NCI-H2081 treated with DMSO at 0.1 percent for 48 hours (cell line): ENCODE results near the gene PLA2G6.
"Not testable (repeated sequence)": the region's sequence is repeated elsewhere in the genome, so short reads cannot be mapped to it uniquely, and the experiment has no call there.

Experiments used
- DNase-seq: peaks from one replicate; lab custom pipeline; 2025; lab: John Stamatoyannopoulos, UW

Gene PLA2G6

GRCh38 chr22:38132794-38133193, 48.8 kb downstream of the PLA2G6 start:
- DNase-seq, result no peak

DNA sequence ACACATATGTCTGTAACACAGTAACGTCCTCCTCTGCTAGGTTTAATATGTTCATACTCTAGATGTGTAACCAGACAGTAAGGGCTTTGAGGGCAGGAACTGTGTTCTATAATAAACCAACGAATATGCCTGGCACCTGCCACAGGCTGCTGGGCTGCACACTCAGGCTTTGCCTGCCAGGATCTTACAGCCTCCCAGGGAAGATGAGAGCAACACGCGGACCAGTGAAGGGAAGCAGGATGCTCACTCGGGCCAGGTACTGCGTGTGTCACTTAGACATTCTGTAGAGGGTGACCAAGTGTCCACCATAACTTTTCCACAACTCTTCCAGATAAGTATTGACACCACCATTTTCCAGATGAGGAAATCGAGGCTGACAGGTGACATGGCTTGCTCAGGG, 49.5 kb downstream of the PLA2G6 start:
- DNase-seq, result no peak

- DNase-seq, result no peak
Measured at GRCh38 chr22:38131399-38131798, 50.2 kb downstream of the PLA2G6 start.

- no peak for DNase-seq
Measured at GRCh38 chr22:38129856-38130255, 51.8 kb downstream of the PLA2G6 start.

GRCh38 chr22:38129021-38129420, 52.6 kb downstream of the PLA2G6 start:
- no peak for DNase-seq

- DNase-seq, result no peak
Measured at GRCh38 chr22:38127869-38128268, 53.8 kb downstream of the PLA2G6 start.

GRCh38 chr22:38126928-38127668, 54.5 kb downstream of the PLA2G6 start:
- DNase-seq, result no peak

- no peak for DNase-seq
Measured at GRCh38 chr22:38125751-38126201, 55.9 kb downstream of the PLA2G6 start.

DNA sequence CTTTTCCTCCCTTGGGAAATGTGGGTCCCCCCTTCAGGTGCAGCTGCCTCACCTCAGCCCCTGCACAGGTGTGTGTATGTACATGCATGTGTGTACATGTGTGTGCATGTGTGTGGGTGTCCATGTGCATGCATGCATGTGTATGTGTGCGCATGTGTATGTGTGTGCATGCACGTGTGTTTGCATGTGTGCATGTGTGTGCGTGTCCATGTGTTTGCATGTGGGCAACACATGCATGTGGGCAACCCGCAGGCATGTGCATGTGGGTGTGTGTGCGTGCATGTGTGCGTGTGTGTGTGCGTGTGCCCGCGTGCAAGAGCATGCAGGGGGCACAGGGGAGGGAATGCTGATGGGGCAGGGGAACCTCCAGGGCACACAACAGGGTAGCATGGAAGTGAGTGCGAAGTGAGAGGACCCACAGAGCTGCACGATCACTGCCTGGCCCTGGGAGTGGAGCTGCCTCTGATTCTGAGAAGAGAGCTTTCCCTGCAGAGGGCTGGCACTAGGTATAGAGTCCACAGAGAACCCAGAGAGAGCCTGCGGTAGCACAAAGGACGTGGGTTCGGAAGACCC, 56.5 kb downstream of the PLA2G6 start:
- DNase-seq, result no peak

GRCh38 chr22:38124236-38124974, 57.2 kb downstream of the PLA2G6 start:
- DNase-seq, result no peak

- DNase-seq, result no peak
Measured at GRCh38 chr22:38122616-38123015, 59.0 kb downstream of the PLA2G6 start.

DNA sequence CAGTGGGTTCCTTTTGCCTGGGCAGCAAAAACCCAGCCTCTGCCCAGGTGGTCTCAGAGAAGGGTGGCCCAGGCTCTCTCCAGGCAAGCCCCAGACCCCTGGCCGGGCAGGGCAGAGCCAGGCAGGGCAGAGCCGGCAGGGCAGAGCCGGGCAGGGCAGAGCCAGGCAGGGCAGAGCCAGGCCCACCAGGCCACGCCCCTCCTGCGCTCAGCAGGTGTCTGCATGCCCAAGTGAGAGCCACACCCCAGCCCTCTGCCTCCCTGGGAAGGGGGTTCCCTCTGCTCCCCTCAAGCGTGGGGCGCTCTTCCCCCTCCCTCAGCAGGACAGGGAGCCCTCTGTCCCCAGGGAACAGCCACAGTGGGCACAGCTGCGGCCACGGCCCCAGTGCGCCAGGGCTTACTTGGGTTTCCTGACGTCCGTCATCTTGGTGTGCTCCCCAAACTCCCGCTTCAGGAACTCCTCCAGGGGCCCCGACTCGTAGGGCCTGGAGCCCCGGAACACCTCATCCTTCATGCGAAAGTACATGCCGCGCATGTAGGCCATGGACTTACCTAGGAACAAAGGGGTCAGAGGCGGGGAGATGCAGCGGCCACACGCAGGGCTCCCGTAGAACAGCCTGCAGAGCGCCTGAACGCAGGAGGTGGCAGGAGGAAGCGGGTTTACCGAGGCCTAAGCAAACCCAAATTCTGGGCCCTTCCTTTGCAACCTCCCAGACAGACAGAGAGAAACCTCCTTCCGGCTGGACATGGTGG, 61.1 kb downstream of the PLA2G6 start:
- DNase-seq, result no peak

DNA sequence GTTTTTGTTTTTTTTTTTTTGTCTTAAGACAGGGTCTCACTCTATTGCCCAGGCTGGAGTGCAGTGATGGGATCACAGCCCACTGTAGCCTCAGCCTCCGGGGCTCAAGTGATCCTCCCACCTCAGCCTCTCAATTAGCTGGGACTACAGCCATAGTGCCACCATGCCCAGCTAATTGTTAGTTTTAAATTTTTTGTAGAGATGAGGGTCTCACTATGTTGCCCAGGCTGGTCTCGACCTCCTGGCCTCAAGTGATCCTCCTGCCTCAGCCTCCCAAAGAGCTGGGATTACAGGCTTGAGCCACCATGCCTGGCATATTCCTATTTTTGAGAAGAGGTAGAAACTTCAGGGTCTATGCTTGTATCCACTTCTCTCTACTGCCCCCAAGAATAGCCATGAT, 62.9 kb downstream of the PLA2G6 start:
- DNase-seq, result not testable (repeated sequence)

DNA sequence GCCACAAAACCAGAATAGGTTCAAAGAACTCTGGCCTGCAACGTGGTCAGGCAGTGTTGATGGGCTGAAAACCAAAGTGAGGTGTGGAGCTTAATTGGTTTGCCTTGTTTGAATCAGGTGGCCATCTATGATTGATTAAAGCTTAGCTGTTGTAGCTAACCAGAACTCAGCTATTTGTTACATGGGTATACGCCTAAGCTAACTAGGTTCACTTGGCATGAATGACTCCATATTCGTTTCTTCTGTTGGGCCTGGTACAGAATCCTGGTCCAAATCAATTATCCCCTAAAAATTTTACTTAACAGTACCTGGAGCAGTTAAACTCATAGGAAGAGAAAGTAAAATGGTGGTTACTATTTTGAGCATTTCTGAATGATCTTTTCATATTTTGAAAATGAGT, 63.4 kb downstream of the PLA2G6 start:
- DNase-seq, result no peak

- not testable (repeated sequence) for DNase-seq
Measured at GRCh38 chr22:38117556-38117955, 64.1 kb downstream of the PLA2G6 start.

DNA sequence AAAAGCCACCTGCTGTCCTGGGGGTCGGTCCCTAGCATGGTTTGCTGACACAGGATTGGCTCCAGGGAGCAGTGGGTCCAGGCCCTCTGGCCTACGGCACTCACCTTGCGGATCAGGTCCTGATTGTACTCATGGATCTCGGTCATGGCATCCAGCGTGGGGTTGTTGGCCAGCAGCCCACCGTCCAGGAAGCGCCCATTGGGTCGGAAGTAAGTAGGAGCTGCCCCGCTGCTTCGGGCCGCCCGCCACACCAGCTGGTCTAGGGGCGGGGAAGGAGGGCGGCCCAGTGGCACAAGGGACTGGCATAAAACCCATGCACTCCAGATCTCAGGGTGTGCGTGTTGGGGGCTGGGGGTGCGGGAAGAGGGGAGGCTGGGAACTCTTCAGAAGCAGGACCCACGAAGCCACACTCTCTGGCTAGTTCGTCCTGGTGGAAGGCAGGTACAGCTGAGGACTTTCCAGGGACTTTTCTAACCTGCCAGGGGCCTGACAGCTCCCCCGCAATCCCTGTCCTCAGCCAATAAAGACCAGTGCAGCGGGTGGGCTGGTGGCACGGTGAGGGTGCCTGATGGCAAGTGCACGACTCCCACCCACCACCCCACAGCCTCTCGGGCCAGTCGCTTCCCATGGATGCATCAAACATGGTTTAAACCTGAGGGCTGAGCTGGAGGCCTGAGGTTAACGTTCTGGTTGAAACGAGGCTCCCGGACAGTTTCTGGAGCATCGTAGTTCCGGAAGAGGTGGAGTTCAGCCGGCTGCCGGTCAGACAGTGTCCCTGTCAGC, 66.0 kb downstream of the PLA2G6 start:
- DNase-seq, result no peak

GRCh38 chr22:38114484-38115398, 66.9 kb downstream of the PLA2G6 start:
- no peak for DNase-seq

DNA sequence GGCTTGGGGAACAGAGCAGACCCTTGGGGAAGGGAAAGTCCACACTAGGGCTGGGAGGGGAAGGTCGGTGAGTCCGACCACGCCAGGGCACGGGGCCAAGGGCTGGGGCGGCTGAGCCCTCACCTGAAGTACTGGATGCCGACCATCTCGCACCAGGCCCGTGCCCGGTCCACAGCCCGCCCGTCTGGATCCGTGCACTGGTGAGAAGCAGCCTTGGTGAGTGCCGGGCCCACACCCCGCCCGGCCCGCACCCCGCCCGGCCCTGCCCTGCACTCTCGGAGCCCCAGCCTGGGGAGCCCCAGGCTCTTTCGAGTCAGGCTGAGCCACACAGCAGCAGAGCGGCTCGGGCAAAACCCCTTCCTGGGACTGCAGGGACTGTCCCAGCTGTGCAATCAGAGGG, 69.2 kb downstream of the PLA2G6 start:
- DNase-seq, result no peak

DNA sequence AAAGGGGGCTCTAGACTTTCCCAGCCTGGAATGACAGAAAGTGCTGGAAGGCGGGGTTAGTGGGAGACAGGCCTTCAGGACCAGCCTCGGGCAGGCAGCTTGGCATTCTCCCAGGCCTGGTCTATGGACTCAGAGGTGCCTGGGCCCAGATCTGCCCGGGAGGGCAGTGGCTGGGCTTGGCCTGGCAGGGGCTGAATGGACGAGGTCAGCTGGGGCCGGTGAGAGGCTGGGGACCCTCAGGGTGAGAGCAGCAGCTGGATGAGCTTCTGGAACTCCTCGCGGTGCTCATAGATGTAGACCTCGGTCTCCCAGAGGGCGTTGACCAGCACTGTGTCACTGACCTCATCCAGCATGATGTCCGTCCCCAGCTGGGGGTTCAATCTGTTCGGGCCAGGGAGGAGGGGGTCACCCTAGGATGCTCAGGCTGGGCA, 69.7 kb downstream of the PLA2G6 start:
- DNase-seq, result no peak
